HG02759 (cell line): Measurements from ENCODE around the gene FIBIN.

Experiments
- ATAC-seq: cut with Tn5 transposase; IDR thresholded peaks from one replicate; pipeline ENCODE4 v1.9.1; 2021; ENCODE audit warnings: mild to moderate bottlenecking, moderate library complexity; ENCODE audit not compliant: unreplicated experiment

The FIBIN gene

GRCh38 chr11:27020751-27021150 lies 26.8 kb downstream of the FIBIN start:
- no peak for ATAC-seq

GRCh38 chr11:27022659-27023251 lies 28.8 kb downstream of the FIBIN start:
- ATAC-seq: no peak

- ATAC-seq: no peak
Measured at GRCh38 chr11:27024865-27025264, 31.0 kb downstream of the FIBIN start.

GRCh38 chr11:27025312-27025955 lies 31.5 kb downstream of the FIBIN start:
- ATAC-seq: no peak

DNA sequence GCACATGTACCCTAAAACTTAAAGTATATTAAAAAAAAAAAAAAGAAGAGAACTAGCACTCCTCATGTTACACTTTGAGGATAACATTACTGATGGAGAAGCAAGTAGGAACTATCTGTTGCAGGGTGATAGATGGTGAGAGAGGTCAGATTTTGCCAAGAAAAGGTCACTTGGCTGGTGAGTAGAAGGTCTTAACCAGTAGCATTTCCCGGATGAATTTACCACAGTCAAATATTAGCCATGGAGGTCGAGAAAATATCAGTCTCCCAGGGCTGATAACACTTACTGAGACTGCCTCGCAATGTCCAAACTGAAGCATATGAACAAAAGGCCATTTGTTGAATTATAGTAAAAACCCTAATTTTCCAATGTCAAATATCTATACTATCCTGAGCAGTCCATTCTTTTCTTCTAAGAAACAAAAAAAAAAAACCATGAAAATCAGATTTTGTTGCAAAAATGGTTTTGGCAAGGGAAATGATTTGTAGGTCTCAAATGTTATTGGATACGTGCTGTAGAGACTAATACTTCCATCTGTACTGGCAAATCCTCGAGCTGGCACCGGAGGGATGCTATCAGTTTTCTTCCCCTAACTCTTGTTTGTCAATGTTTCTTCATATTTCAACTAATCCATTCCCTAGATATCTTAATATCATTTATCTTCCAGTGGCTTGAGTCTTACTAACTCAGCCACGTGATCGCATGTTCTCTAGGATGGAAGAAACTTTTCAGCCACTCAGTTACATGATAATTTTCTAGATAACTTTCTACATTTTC lies 32.2 kb downstream of the FIBIN start:
- ATAC-seq: no peak

- ATAC-seq: no peak
Measured at GRCh38 chr11:27028561-27028965, 34.7 kb downstream of the FIBIN start.

GRCh38 chr11:27029966-27030365 lies 36.1 kb downstream of the FIBIN start:
- no peak for ATAC-seq

GRCh38 chr11:27031754-27032153 lies 37.8 kb downstream of the FIBIN start:
- ATAC-seq: no peak

DNA sequence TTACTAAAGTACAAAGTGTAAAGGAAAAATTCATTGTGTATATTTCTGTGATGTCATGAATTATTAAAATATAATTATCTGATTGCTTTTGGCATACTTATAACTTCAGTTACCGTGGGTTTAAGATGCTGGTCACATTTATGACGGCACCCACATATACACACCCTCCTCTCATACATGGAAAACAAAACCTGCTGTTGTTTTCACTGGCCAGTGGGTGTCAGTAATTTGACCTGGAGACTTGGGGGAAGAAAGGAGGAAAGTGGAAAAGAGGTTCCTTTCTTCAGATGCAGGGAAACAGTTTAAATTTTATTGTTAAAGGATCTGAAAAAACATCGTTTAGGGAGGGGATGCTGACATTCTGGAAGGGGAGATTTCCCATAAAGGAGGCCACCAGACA lies 46.0 kb downstream of the FIBIN start:
- no peak for ATAC-seq

DNA sequence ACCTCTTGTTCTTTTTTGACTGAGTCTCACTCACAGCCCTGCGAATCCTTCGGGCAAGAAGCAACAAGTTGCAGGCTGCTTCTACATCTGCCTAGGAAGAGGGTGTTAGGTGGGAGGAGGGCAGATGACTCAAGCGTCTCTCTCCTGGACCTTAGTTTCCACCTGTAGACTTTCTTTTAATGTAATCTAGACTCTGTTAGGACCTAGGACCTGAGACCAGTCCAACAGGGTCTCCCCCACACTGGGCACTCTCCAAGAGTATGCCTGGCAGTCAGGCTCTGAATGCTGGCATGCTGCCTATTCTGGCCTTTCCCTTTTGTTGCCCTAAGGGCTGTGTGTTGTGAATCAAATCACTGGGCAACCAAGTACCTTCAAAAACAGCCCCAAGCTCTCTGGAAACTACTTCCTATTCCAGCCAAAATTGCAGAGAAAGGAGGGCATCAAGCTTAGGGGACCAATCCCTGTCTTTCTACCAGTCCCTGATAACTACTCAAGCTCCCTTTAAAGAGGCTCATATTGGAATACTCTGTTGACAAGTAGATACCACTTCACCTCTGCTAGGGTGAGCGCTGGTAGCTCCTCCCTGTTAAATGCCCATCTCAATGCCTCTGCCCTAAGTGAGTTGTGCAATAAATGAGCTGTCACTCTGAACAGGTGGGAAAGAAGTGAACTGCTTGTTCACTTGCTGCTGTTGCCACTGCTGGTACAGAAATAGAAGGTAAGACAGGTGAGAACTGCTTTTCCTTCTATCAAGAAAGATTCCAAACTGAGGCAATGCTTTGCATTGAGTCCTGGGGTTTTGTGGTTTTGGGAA lies 46.6 kb downstream of the FIBIN start, which contains the start of gene BBOX1:
BBOX1 (plus strand) TSS at position 514 of the 814 bp plus-strand sequence. CDS start 14,616 bp downstream, outside the sequence.
- ATAC-seq: no peak

DNA sequence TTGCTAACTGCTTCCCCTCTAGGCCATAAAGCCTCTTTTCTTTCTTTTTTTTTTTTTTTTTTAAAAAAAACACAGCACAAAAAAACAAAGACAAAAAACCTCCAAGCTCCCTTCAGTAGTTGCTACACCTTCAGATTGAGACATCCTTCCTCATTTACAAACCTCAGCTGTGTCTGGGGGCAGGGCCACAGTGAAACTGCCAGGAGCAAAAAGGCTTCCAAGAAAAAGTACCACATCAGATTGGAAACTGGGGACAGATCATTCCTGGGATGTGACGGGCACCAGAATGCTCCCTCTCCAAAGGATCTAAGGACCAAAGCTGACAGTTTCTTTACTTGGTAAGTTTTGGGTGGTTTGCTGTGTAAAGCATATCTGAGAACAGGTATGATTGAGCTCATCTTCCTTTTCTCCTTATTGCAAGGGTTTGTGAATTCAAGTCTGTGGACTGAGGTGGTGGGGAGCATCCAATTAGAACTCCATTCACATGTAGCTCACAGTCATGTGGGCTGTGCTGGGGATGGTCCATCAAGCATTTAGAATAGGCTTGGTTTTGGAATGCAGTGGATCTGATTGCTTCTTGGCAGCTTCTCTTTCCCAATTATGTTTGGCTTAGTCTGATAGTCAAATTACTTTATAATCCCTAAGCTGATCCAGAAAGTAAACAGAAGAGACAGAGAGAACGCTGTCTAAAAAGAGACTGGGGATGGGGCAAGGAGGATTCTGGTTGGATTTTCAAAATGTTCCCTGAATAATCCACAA lies 47.4 kb downstream of the FIBIN start:
- ATAC-seq: no peak
